A549 treated with CORT108297 at 1 μM for 4 hours (cell line): ENCODE measurements around the gene IRF7. TPM values are rescaled to one million over a fixed set of nuclear protein-coding genes. Genes with fewer than 3 reads are reported as not detected.

Source experiments
- total RNA-seq: library from RNA; stranded (reverse); fragments of 200-300 nt; extraction: Qiagen RNA extraction; gene quantifications from 5 replicates; pipeline ENCODE4 v1.2.3, GENCODE V29; 2022

IRF7 gene
- 4.1 to 7.8 TPM (median 7.0 TPM) in 5 replicates for total RNA-seq

GRCh38 chr11:615504-616319, at the start of gene IRF7:
IRF7 (minus strand) TSS chr11:615950; CDS start chr11:615364, 586 bp downstream.

DNA sequence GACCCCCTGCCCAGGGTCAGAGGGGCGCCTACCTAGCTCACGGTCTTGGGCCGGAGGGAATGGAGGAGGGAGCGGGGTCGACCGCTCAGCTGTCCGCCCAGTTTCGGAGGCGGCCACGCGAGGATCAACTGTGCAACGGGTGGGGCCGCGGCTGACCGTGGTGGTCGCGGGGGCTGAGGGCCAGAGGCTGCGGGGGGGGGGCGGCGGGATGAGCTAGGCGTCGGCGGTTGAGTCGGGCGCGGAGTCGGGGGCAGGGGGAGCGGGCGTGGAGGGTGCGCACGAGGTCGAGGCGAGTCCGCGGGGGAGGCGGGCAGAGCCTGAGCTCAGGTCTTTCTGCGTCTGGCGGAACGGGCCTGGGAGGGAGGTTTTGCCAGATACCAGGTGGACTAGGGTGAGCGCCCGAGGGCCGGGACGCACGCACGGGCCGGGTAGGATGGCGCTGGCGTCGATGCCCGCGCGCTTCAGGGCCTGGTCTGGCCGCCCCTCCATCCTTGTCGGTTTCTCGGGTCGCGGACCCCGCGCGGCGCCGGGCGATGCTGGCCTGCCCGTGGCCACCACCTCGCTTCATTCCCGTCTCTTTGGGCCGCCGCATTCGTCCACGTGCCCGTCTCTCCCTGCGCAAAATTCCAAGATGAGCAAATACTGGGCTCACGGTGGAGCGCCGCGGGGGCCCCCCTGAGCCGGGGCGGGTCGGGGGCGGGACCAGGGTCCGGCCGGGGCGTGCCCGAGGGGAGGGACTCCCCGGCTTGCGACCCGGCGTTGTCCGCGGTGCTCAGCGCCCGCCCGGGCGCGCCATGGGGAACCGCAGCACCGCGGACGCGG, 21.0 kb upstream of the IRF7 start, which contains the start of gene DRD4:
Gene DRD4 (plus strand): TSS at position 759 of the 822 bp plus-strand sequence. CDS start 36 bp downstream, at position 795.

DNA sequence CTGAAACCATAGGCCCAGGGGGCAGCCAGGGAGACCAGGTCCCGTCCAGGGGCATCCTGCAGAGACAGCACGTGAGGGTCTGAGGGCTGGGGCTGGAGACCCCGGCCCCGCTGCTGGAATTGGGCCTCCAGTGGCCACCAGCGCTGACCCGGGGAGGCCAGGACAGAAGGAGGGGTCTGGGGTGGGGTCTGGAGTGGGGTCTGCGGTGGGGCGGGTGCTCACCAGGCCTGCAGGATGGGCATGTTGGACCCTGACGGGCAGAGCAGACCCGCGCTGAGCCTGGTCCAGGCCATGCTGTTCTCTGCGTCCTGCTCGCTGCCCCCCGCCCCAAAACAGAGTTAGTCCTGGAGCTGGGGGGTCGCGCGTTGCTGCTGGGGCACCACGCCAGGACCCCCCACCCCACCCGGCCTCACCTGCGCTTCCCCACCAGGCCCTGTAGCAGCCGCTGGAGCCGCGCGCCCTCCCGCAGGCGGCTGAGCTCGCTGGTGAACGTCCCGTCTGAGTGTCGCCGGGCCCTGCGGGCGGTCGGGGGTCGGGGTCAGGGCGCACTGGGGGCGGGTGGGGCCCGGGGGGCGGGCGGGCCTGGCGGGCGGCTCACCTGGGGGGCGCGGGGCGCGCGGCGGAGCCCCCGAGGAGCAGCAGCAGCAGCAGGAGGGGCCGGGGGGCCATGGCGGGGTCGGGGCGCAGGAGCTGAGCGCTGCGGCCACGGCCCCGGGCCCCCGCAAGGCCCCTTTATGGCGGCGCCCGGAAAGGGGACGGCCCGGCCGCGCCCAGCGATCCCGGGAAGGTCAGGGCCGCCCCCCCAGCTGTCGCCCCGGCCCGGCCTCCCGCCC, 10.9 kb upstream of the IRF7 start, which contains the start of gene SCT:
Gene SCT (minus strand): TSS at position 707 of the 833 bp plus-strand sequence. CDS start 38 bp downstream, at position 669.

DNA sequence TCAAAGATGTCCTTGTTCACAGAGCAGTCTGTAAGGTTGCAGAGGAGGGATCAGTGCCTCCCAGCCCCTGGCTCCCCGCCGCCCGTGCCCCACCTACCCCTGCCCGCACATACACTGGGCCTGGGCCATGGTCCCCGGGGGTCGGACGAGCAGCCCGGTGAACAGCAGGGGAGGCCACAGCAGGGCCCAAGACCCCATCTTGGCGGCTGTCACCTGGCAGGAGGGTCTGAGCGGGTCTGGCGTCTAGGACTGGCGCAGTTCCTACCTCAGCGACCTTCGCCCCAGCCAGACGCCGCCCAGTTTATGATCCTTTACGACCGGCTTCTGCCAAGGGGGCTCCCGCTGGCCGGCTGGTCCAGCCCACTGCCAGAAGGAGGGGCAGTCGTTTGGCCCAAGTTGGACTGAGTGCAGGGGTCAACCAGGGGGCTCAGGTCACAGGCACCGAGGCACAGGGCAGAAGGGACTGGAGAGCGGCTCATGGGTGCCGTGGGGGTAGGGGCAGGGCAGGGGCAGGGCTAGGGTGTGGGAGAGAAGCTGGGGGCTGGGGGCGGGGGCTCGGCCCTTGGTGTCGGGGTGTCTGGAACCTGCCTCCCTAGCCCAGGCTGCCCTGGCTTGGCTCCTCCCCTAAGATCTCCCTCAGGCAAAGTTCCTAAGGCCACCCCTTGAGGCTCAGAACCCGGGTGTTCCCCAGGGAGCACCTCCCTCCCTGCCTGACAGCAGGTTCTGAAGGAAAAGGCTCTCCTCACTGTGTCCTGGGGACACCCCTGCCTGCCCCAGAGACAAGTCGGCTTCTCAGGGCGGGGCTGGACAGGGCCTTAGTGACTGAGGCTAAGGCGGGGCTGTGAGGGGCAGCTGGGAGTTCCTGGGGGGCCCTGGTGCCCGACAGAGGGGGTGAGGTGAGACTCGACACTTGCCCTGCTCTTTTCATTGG, 9.2 kb upstream of the IRF7 start, which contains the start of gene CDHR5:
Gene CDHR5 (minus strand): TSS at position 251 of the 931 bp plus-strand sequence. CDS start 53 bp downstream, at position 198.

DNA sequence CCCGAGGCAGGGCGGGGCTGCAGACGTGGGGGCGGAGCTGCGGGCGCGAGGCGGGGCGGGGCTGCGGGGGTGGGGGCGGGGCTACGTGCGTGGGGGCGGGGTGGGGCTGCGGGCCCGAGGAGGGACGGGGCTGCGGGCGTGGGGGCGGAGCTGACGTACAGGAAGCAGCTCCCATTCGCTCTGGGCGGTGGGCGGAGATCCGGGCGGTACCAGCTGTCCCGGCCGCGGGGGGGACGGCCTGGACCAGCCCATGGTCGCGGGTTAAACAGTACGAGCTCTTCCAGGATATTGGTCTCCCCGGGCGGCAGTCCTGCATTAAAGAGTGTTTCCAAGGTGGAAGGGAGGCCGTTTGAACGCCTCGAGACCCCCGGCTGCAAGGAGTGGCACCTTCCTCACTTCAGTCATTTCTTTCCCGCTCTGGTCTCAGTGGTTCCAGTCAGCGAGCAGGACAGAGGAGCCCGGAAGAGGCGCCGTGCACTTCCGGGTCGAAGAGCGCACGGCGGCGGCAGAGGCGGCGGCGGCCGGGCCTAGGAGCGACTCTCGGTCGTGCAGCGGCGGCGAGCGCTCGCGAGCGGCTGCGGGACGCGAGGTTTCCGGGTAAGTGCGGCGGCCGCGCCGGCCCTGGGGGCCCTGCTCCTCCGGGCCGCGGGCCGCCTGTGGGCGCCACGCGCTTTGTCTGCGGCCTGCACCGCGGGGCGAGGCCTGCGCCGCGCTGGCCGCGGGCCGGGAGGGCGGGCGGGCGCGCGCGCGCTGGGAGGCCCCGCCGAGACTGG, 39.6 kb downstream of the IRF7 start, which contains the start of gene PHRF1:
Gene PHRF1 (plus strand): TSS at position 475 of the 773 bp plus-strand sequence. CDS start 5,043 bp downstream, outside the sequence.

Other genes with a start within 250 kb of the IRF7 start
- 11.1 to 25.3 TPM (median 20.4 TPM) in 5 replicates for gene B4GALNT4, start 246.5 kb downstream of the IRF7 start, total RNA-seq
- 26.3 to 41.8 TPM (median 39.9 TPM) in 5 replicates for gene PKP3, start 221.7 kb downstream of the IRF7 start, total RNA-seq
- gene SIGIRR, start 201.0 kb downstream of the IRF7 start, total RNA-seq, result 55.4 to 103 TPM (median 98.4 TPM) in 5 replicates
- 0.55 to 1.8 TPM (median 1.0 TPM) in 5 replicates for gene ANO9, start 173.9 kb downstream of the IRF7 start, total RNA-seq
- 35.2 to 48.7 TPM (median 46.0 TPM) in 5 replicates for gene PTDSS2, start 165.7 kb downstream of the IRF7 start, total RNA-seq
- gene RNH1, start 108.7 kb downstream of the IRF7 start, total RNA-seq, result 128 to 190 TPM (median 178 TPM) in 5 replicates
- gene HRAS, start 80.4 kb downstream of the IRF7 start, total RNA-seq, result 97.4 to 162 TPM (median 151 TPM) in 5 replicates
- gene LRRC56, start 78.4 kb downstream of the IRF7 start, total RNA-seq, result 0.45 to 0.93 TPM (median 0.75 TPM) in 5 replicates
- gene LMNTD2, start 55.2 kb downstream of the IRF7 start, total RNA-seq, result 1.9 to 3.3 TPM (median 2.7 TPM) in 5 replicates
- 35.3 to 47.8 TPM (median 43.4 TPM) in 5 replicates for gene RASSF7, start 55.0 kb downstream of the IRF7 start, total RNA-seq
- gene PHRF1, start 39.5 kb downstream of the IRF7 start, total RNA-seq, result 26.7 to 35.3 TPM (median 34.8 TPM) in 5 replicates
- gene CDHR5, start 9.0 kb upstream of the IRF7 start, total RNA-seq, result 0.03 to 0.08 TPM in 2 of 5 replicates, not detected in the others
- gene SCT, start 11.2 kb upstream of the IRF7 start, total RNA-seq, result not detected in 5 replicates
- gene DRD4, start 21.3 kb upstream of the IRF7 start, total RNA-seq, result 0.15 to 0.39 TPM (median 0.22 TPM) in 5 replicates
- 27.2 to 37.0 TPM (median 33.8 TPM) in 5 replicates for gene DEAF1, start 79.3 kb upstream of the IRF7 start, total RNA-seq
- gene TMEM80, start 79.9 kb upstream of the IRF7 start, total RNA-seq, result 9.2 to 11.6 TPM (median 11.3 TPM) in 5 replicates
- 77.4 to 139 TPM (median 122 TPM) in 5 replicates for gene EPS8L2, start 90.3 kb upstream of the IRF7 start, total RNA-seq
- 416 to 454 TPM (median 423 TPM) in 5 replicates for gene TALDO1, start 131.5 kb upstream of the IRF7 start, total RNA-seq
- gene GATD1, start 161.5 kb upstream of the IRF7 start, total RNA-seq, result 37.0 to 53.7 TPM (median 49.1 TPM) in 5 replicates
- gene CEND1, start 174.1 kb upstream of the IRF7 start, total RNA-seq, result 1.4 to 2.7 TPM (median 2.0 TPM) in 5 replicates
- 23.7 to 39.6 TPM (median 37.1 TPM) in 5 replicates for gene SLC25A22, start 182.3 kb upstream of the IRF7 start, total RNA-seq
- gene PIDD1, start 189.3 kb upstream of the IRF7 start, total RNA-seq, result 8.7 to 17.7 TPM (median 16.6 TPM) in 5 replicates
- 1,648 to 2,773 TPM (median 2,446 TPM) in 5 replicates for gene RPLP2, start 194.0 kb upstream of the IRF7 start, total RNA-seq
- 35.5 to 63.1 TPM (median 58.0 TPM) in 5 replicates for gene PNPLA2, start 203.0 kb upstream of the IRF7 start, total RNA-seq
- gene CRACR2B, start 212.0 kb upstream of the IRF7 start, total RNA-seq, result 2.9 to 5.2 TPM (median 4.8 TPM) in 5 replicates
- gene CD151, start 217.0 kb upstream of the IRF7 start, total RNA-seq, result 725 to 879 TPM (median 864 TPM) in 5 replicates
- 590 to 758 TPM (median 644 TPM) in 5 replicates for gene POLR2L, start 226.6 kb upstream of the IRF7 start, total RNA-seq
- gene TSPAN4, start 226.9 kb upstream of the IRF7 start, total RNA-seq, result 121 to 195 TPM (median 194 TPM) in 5 replicates